OCI-LY1 (cell line): ENCODE results near the gene PPFIA1.

Experiments
- EZH2 ChIP-seq: fragments of 200-600 bp; sonication (generic), shearing (Covaris generic); IDR thresholded peaks from 2 replicates; pipeline ENCODE4 v1.8.0; 2017; ENCODE audit warnings: borderline replicate concordance, mixed run types, mild to moderate bottlenecking, antibody characterized with exemption, low read length, moderate library complexity, mixed read lengths
- TF ChIP-seq, protein P1 (sequence below): fragments of 200-600 bp; sonication (generic), shearing (Covaris generic); IDR thresholded peaks from 2 replicates; pipeline ENCODE4 v1.5.1; 2017; ENCODE audit warnings: mild to moderate bottlenecking, antibody characterized with exemption, low read length, moderate library complexity, mixed read lengths

- TF ChIP-seq, protein P1, sequence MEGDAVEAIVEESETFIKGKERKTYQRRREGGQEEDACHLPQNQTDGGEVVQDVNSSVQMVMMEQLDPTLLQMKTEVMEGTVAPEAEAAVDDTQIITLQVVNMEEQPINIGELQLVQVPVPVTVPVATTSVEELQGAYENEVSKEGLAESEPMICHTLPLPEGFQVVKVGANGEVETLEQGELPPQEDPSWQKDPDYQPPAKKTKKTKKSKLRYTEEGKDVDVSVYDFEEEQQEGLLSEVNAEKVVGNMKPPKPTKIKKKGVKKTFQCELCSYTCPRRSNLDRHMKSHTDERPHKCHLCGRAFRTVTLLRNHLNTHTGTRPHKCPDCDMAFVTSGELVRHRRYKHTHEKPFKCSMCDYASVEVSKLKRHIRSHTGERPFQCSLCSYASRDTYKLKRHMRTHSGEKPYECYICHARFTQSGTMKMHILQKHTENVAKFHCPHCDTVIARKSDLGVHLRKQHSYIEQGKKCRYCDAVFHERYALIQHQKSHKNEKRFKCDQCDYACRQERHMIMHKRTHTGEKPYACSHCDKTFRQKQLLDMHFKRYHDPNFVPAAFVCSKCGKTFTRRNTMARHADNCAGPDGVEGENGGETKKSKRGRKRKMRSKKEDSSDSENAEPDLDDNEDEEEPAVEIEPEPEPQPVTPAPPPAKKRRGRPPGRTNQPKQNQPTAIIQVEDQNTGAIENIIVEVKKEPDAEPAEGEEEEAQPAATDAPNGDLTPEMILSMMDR, result no peak
- TF ChIP-seq EZH2, result no peak
Measured at GRCh38 chr11:70319396-70320076, 49.0 kb downstream of the PPFIA1 start.
